HG02840 (cell line): Measurements from ENCODE around the gene LTBP3.
"Not testable (repeated sequence)": the region's sequence is repeated elsewhere in the genome, so short reads cannot be mapped to it uniquely, and the experiment has no call there.

Source experiments
- ATAC-seq: cut with Tn5 transposase; IDR thresholded peaks from one replicate; pipeline ENCODE4 v1.9.1; 2021; ENCODE audit warnings: mild to moderate bottlenecking, moderate library complexity, moderate number of reproducible peaks; ENCODE audit not compliant: unreplicated experiment, low FRiP score

LTBP3 gene

DNA sequence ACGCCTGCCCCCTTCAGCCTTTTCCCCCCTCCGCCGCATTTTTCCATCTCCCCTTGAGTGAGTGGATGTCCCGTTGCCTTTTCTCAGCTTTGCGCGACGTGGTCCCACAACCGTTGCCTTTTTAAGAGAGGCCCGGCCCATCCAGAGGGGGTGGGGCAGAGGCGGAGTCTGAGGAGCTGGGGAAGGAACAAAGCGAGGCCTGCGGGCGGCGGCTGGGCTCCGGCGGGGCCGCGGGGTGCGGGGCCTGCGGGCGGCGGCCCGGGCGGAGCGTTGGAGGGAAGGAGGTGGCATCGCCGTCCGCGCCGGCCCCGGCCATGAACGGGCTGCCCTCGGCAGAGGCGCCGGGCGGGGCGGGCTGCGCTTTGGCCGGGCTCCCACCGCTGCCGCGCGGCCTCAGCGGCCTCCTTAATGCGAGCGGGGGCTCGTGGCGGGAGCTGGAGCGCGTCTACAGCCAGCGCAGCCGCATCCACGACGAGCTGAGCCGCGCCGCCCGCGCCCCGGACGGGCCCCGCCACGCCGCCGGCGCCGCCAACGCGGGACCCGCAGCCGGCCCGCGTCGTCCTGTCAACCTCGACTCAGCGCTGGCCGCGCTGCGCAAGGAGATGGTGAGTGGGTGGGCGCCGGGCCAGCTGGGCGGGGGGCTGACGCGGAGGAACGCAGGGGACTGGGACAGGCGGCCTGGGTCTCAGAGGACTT, 14.3 kb upstream of the LTBP3 start, which contains the start of gene FAM89B:
Gene FAM89B (plus strand): TSS at position 183 of the 696 bp plus-strand sequence. CDS start 132 bp downstream, at position 315.
- no peak for ATAC-seq

GRCh38 chr11:65571940-65572339, 13.8 kb upstream of the LTBP3 start:
- no peak for ATAC-seq

DNA sequence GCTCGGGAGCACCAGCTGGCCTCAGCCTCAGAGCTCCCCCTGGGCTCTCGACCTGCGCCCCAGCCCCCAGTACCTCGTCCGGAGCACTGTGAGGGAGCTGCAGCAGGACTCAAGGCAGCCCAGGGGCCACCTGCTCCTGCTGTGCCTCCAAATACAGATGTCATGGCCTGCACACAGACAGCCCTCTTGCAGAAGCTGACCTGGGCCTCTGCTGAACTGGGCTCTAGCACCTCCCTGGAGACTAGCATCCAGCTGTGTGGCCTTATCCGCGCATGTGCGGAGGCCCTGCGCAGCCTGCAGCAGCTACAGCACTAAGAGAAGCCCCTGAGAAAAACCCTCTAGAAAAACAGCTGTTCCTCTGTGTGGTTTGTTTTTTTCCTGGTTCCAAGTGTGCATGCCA, 13.3 kb upstream of the LTBP3 start:
- no peak for ATAC-seq

DNA sequence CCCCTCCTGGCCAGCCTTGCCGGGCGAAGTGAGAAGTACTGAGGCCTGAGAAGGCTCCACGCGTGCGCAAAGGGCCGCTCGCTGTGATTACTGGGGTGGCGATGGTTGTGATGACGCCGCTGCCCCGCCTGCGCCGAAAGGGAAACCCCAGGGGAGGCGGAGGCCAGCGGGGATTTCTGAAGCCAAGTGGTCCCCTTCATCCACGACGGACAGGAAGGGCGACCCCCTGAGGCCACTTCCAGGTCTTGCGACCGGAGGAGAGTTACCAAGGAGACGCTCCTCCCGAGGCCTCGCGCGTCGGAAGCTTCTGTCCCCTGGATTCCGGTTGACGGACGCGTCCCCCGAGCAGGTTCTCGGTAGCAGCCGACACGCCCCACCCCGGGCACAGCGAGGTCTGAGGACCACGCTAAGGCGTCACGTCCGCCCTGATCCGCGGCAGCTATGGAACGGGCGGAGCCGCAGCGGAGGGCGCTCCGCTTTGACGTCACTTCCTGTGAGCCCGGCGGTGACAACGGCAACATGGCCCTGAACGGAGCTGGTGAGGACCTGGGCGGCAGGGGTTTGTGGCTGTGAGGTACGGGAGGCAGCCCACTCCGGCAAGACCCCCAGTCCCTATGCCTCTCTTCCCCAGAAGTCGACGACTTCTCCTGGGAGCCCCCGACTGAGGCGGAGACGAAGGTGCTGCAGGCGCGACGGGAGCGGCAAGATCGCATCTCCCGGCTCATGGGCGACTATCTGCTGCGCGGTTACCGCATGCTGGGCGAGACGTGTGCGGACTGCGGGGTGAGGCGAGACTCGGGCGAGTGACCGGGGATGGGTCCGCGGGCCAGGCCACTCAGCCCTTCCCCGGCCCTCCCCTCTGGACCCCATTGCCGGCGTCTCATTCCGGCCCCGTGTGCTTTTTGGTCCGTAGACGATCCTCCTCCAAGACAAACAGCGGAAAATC, 12.1 kb upstream of the LTBP3 start, which contains the start of gene ZNRD2:
Gene ZNRD2 (plus strand): TSS at position 505 of the 946 bp plus-strand sequence. CDS start 15 bp downstream, at position 520.
- ATAC-seq: peak; percentile 56

GRCh38 chr11:65569164-65569972, 11.2 kb upstream of the LTBP3 start:
- no peak for ATAC-seq

DNA sequence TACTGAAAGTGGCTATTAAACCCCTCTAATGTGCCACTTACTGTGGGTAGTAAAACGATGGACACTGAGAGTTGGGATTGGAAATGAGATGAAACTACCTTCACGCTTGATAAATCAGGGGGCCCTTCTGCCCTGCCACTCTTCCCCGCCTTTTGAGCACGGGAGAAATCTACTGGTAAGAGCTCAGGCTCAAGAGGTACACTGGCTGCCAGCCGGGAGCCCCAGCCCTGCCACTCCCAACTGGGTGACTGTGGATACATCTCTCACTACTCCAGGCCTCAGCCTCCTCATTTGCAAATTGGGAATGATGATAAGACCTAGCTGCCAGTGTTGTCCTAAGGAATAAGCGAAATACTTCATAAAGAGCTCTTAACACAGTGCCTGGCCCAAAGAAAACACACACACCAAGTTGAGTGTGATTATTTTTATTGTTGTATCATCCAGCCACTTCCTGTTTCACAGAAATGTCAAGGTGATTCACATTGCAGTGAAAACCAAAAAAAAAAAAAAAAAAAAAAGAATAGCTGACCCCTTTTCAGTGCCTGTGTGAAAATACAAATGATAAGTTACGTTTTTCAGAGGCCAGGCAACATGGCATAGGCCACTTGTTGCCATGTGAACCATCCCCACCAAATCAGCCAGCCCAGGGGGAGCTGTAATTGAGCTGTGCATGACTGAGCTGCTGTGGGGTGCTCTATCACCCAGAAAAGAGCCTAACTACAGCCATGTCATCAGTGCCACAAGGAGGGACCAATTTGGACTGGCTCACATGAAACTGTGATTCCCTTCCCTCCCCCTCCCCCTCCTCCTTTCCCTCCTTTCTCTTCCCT, 7.7 kb upstream of the LTBP3 start:
- no peak for ATAC-seq

- ATAC-seq: not testable (repeated sequence)
Observed at GRCh38 chr11:65564879-65565559, 6.9 kb upstream of the LTBP3 start.

DNA sequence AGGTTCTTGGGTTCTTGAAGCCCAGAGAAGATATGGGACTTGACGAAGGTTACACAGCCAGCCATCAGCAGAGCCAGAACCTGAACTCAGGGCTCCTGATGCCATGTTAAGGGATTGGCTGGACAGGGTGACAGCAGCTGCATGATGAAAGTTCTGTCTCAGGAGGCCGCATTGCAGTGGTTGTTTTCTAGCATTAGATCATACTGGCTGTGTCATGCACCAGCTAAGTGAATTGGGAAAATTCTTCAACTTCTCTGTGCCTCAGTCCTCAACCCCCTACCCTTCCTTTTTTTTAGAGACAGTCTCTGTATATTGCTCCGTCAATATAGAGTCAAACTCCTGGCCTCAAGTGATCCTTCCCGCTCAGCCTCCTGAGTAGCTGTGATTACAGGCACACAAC, 5.4 kb upstream of the LTBP3 start:
- no peak for ATAC-seq

- no peak for ATAC-seq
Observed at GRCh38 chr11:65562788-65563187, 4.6 kb upstream of the LTBP3 start.

DNA sequence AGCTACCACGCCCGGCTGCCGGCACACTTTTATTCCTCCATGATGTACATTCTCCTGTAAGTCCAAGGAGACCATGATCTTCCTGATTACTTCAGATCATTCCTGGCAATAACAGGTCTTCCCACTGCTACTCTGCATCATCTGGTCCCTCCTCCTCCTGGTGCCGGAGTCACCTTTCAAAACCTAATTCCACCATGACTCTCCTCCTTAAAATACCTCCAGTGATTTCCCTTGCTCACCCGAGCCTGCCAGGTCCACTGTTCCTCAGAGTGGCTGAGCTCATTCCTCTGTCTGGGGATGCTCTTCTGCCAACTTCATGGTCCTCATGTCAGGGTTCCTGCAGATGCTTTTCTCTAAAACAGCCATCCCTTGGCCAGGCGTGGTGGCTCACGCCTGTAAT, 3.9 kb upstream of the LTBP3 start:
- no peak for ATAC-seq

DNA sequence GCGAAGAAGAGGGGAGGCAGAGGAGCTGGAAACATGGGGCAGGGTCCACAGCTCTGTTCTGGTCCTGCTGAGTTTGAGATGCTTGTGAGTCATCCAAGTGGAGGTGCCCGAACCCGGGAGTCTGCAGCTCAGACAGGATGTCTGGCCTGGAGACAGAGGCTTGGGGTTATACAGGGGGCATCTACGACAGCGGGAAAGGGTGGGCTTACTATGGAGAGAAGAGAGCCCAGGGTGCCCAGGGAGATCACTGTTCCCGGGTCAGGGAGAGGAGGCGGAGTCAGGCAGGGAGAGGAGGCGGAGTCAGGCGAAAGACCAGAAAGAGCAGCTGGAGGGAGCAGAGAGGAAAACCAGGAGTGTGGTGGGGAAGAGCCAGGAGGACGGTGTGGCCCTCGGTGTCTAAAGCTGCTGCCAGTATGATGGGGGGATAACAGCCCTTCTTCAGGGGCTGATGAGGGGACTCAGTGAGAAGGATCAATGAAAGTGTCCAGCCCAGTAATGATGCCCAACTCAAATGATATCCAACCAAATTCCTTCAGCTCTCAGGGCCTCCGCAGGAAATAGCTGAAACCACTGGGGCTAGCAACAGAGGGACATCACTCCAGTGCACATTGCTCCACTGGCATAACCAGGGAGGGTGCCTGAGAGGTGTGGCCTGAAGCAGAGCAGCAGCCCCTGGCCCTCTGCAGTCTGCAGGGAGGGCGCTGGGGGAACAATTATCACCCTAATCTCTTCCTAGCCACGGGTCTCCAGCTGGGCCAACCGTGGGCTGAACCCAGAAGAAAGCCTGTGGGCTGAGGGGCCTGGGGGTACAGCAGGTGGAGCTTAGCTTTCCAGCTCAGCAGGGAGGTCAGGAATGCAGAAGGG, 2.6 kb upstream of the LTBP3 start:
- ATAC-seq: no peak

DNA sequence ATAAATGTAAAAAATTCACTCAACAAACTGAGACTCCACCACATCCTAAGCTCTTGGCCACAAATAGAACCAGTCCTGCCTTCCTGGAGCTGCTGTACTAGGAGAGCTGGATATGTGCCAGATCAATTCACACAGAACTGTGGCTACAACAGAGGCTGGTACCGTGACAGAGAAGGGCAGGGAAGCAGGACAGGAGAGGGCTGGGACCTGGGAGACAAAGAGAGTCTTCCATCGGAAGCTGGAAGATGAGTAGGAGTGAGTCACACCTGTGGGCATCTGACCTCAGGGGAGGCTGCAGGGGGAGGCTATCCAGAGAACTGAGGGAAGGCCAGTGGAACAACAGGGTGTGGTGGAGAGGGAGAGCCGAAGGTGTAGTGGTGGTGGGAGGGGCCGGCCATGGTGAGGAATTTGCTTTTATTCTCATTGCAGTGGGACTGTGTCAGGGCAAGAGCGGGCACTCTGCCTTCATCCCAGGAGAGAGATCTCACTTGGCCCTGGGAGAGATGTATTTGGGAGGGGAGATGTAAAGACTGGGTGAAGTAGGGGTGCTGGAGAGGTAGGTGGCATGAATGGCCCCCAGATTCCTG, 1.9 kb upstream of the LTBP3 start:
- no peak for ATAC-seq

DNA sequence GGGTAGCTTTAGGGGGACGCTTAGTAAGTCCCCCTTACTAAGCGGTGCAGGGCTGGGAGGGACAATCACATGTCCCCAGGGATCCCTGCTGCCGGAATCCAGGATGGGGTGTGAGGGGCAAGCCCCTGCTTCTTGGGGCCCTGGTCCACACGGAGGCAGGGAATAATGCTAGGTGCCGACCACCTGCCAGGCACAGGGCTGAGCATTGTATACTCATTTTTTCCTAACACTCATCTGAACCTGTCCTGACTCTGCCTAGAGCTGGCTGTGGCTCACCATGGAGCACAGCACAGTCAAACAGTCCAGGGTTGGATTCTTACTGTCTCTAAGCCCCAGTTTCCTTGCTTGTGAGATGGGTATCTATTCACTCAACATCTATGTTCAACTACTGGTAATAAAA, 1.4 kb upstream of the LTBP3 start:
- ATAC-seq: no peak

GRCh38 chr11:65558930-65559509, 861 bp upstream of the LTBP3 start:
- ATAC-seq: no peak

DNA sequence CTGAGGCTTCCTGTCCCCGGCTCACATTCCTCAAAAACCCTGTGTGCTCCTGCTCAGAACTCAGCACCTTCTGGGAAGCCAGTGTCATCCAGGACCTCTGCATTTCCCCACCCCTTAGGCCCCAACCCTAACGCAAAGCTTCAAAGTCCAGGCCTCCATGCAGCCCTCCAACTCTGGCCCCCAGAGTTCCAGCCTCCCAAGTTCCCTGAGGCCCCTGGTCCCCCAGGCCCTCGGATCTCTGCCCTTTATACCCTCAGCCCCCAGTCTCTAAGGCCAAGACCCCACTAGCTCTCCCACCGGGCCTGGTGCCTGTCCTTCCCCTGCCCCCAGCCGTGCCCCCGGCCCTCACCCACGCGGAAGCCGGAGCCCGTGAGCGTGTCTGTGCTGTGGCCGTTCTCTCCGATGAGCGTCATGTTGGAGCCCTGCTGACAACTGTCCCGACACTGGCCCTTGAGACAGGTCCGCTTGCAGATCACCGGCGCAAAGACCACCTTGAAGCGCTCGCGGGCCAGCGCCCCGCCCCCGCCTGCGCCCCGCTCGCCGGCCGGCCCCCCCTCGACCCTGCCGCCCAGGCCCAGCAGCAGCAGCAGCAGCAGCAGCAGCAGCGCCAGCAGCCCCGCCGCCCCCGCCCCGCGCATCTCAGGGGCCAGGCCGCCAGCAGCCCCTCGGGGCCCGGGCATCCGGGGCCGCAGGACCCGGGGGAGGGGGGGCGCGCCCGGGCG, 718 bp downstream of the LTBP3 start:
- no peak for ATAC-seq

DNA sequence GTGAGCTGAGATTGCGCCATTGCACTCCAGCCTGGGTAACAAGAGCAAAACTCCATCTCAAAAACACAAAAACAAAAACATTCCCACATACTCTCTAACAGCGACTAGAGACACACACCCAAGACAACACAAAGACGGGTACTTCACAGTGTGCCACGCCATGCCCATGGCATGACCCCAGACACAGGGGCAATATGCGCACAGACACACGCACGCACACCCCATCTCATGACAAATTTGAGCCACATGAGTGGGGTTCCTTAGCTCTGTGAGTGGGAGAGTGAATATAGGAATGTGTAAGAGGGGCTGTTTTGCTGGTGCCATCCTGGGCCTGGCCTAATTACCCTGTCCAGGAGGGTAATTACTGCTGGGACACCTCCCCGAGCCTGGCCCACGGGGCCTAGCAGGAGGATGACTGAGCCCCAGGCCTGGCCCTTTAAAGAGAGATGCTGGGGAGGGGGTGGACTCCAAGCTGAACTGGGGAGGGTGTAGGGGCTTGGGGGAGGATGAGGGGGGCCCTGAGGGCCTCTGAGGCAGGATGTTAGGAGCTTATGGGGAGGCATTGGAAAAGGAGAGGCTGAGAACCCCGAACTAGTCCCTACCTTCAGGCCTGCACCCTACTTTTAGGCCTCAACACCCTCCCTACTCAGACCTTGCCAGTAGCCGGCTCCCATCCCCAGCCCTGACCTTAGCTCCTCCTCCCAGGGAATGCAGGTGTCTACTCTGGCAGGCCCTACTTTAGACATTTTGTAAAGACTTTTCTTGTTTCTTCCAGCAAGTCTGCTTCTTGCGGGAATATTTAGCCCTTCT, 1.5 kb downstream of the LTBP3 start:
- ATAC-seq: no peak
